ENCODE measurements around the gene PSPN. TPM values are rescaled to one million over a fixed set of nuclear protein-coding genes. Genes with fewer than 3 reads are reported as not detected.

PSPN gene
- total and polyA plus RNA-seq, 9 of the 15 experiments (the other 6 are each of a cell fraction or from before 2014, with no cell fraction given): 0.21 to 1.1 (median 0.58) TPM

GRCh38 chr19:6393074-6393982 is 17.6 kb upstream of the PSPN start, which contains the start of gene GTF2F1 (continued):
- TF ChIP-seq BCOR (IDR thresholded peaks at IDR 0.05): no peak
- TF ChIP-seq ARID4B (CRISPR knock-in tag; IDR thresholded peaks at IDR 0.05): peak; percentile 91
- TF ChIP-seq MYNN (IDR thresholded peaks at IDR 0.05): peak; percentile 91
- no peak for TF ChIP-seq MYNN (CRISPR knock-in tag; IDR thresholded peaks at IDR 0.05)
- TF ChIP-seq KDM4B (IDR thresholded peaks at IDR 0.05; ENCODE audit: borderline replicate concordance in 2 of 2, low read depth in 1 of 2): peak in 1 of 2 experiments; percentile 33; a peak in 1 of 4 replicates
- TF ChIP-seq FOXM1 (IDR thresholded peaks at IDR 0.05; ENCODE audit: low read depth): no peak
- TF ChIP-seq FOXM1 (CRISPR knock-in tag; IDR thresholded peaks at IDR 0.05; ENCODE audit: low read depth): 0 out of 2 replicates have a peak, but pooled peaks have one; percentile 81
- TF ChIP-seq HCFC1 (IDR thresholded peaks at IDR 0.05; ENCODE audit: low read depth, low read length): peak; percentile 72
- 0 out of 2 replicates have a peak, but pooled peaks have one; percentile 11 for TF ChIP-seq XRCC5 (IDR thresholded peaks at IDR 0.05; ENCODE audit: low read depth, low read length)
- TF ChIP-seq, protein P1, sequence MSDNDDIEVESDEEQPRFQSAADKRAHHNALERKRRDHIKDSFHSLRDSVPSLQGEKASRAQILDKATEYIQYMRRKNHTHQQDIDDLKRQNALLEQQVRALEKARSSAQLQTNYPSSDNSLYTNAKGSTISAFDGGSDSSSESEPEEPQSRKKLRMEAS (CRISPR knock-in tag; IDR thresholded peaks at IDR 0.05): peak; percentile 17; the same call in 1 of the 2 replicates
- peak; percentile 83 for TF ChIP-seq ZBTB12 (CRISPR knock-in tag; IDR thresholded peaks at IDR 0.05)
- peak; percentile 90 for TF ChIP-seq NKRF (IDR thresholded peaks at IDR 0.05; ENCODE audit: borderline replicate concordance)
- TF ChIP-seq LEF1 (IDR thresholded peaks at IDR 0.05): peak; percentile 72
- TF ChIP-seq ZFX (CRISPR knock-in tag; IDR thresholded peaks at IDR 0.05): peak; percentile 87
- peak; percentile 91 for TF ChIP-seq EGR1 (conservative IDR thresholded peaks at IDR 0.05)
- peak; percentile 85 for TF ChIP-seq ETV1 (tag; conservative IDR thresholded peaks at IDR 0.05; ENCODE audit: low read depth)
- TF ChIP-seq CSDE1 (IDR thresholded peaks at IDR 0.05): peak in 1 of 2 experiments; percentile 90; a peak in 2 of 4 replicates
- peak; percentile 66 for TF ChIP-seq RBM39 (optimal IDR thresholded peaks at IDR 0.05; ENCODE audit: low read depth, low read length)
- TF ChIP-seq CXXC5 (CRISPR knock-in tag; IDR thresholded peaks at IDR 0.05): peak; percentile 86
- peak; percentile 39; the same call in 1 of the 2 replicates for TF ChIP-seq FOXJ2 (tag; IDR thresholded peaks at IDR 0.05)
- TF ChIP-seq POLR2B (IDR thresholded peaks at IDR 0.05; ENCODE audit: low read depth, partially characterized antibody): peak; percentile 15
